ENCODE results near the gene PRCC. TPM values are rescaled to one million over a fixed set of nuclear protein-coding genes. Genes with fewer than 3 reads are reported as not detected.

Gene PRCC
- total and polyA plus RNA-seq, 2 of the 4 experiments (the other 2 are of a cell fraction) = 10.6 to 59.6 TPM

DNA sequence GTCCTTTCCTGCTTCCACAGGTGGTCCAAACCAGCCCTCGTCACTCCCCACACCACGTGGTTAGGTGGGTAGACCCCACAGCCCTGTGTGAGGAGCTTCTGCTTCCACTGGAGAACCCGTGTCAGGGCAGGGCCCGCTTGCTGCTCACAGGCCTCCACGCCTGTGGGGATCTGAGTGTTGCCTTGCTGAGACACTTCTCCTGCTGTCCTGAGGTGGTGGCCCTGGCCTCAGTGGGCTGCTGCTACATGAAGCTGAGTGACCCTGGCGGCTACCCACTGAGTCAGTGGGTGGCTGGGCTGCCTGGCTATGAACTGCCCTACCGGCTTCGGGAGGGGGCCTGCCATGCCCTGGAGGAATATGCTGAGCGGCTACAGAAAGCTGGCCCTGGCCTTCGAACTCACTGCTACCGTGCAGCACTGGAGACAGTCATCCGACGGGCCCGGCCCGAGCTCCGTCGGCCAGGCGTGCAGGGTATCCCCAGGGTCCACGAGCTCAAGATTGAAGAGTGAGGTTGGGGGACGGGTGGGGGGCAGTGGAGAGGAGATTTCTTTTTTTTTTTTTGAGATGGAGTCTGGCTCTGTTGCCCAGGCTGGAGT lies 33.2 kb upstream of the PRCC start:
- no peak for ATAC-seq (ENCODE audit: low read depth)
- H2BK15ac ChIP-seq (ENCODE audit: low read depth, low read length) = no peak overlapping the region
- POLR2A ChIA-PET (ENCODE audit: unreplicated experiment) = no interaction called here

More for the DNA sequence above, 33.2 kb upstream of the PRCC start:
- Histone ChIP-seq H3K4me1 (ENCODE audit: control insufficient read depth, insufficient read depth, low read length) (no peaks in the 10 kb centered on the region), H4K5ac (ENCODE audit: low read depth, low read length) (no peak overlapping the region), H3K4me2 (ENCODE audit: low read depth, low read length) (no peak overlapping the region), H3K27me3 (ENCODE audit: control insufficient read depth, insufficient read depth, low read length) (no peaks in the 10 kb centered on the region), H3K79me1 (ENCODE audit: low read depth in 1 of 2, low read length in 2 of 2) (peaks cover 8 to 25% of the 10 kb centered on the region in 2 experiments), H3K14ac (replicated peaks; ENCODE audit: low read depth, low read length) (no peak overlapping the region), H3K9me1 (ENCODE audit: insufficient read depth, low read length) (peaks cover 5% of the 10 kb centered on the region), H4K20me1 (ENCODE audit: insufficient read depth, low read length) (no peaks in the 10 kb centered on the region), H3K4me3 (ENCODE audit: insufficient read depth, low read depth, low read length) (no peak overlapping the region), H3K18ac (ENCODE audit: low read depth, low read length) (no peak overlapping the region), H3K9me3 (ENCODE audit: control insufficient read depth, insufficient read depth, low read length) (no peaks in the 10 kb centered on the region), H3K9ac (ENCODE audit: low read depth, low read length) (no peak overlapping the region), H4K91ac (ENCODE audit: insufficient read depth, low read depth, low read length) (no peak overlapping the region), H3K56ac (ENCODE audit: extremely low read depth, insufficient read depth, low read length) (no peak overlapping the region), H4K8ac (ENCODE audit: low read depth in 2 of 2, low read length in 2 of 2) (no peak overlapping the region), H3K27ac (ENCODE audit: insufficient read depth, low read length) (no peak overlapping the region), H2BK5ac (ENCODE audit: low read depth, low read length, poor library complexity, severe bottlenecking) (no peak overlapping the region), H2AK9ac (replicated peaks; ENCODE audit: low read depth, low read length, poor library complexity) (no peak overlapping the region), H3K23ac (ENCODE audit: low read depth, low read length) (no peak overlapping the region), H2BK20ac (ENCODE audit: low read depth, low read length) (no peak overlapping the region), H2BK120ac (ENCODE audit: low read depth, low read length) (no peak overlapping the region), H2AFZ (replicated peaks; ENCODE audit: low read length, poor library complexity) (no peak overlapping the region), H2AK5ac (ENCODE audit: low read depth, low read length) (no peak overlapping the region), H3K36me3 (ENCODE audit: control insufficient read depth, insufficient read depth, low read length) (peaks cover 32% of the 10 kb centered on the region), H3K4ac (ENCODE audit: low read depth, low read length) (no peak overlapping the region)
- intact Hi-C loops (cut with micrococcal nuclease) = no loop called here
- dilution Hi-C loops (cut with HindIII; ENCODE audit: low sequenced_read_pairs, unreplicated experiment) = no loop called here
- 95% methylated on average over 6 of the region's 20 CpGs; no CpG with 5 or more reads in 1 of the 2 experiments for WGBS, 2 experiments (ENCODE audit: extremely low coverage in 2 of 2, insufficient read length in 1 of 2)
- in situ Hi-C loops (cut with MboI; ENCODE audit: low sequenced_read_pairs) = no loop called here
- BruUV-seq (replicated peaks) = no TSS peak
- CTCF ChIA-PET = interaction anchor here (1.7 kb wide), 1 partner anchor 56 kb away, joined by 3 read pairs; no protein-coding TSS in a partner anchor
- no peak for DNase-seq
- TF ChIP-seq FOS (IDR thresholded peaks at IDR 0.05; ENCODE audit: low read depth, low read length) (no peak), CEBPB (IDR thresholded peaks at IDR 0.05; ENCODE audit: low read depth, low read length) (no peak), SMC3 (IDR thresholded peaks at IDR 0.05; ENCODE audit: low read depth, low read length) (no peak), RFX5 (IDR thresholded peaks at IDR 0.05; ENCODE audit: low read depth, low read length) (no peak), MAFK (IDR thresholded peaks at IDR 0.05; ENCODE audit: low read depth, low read length) (no peak)

Data from IMR-90 (cell line).